Neural progenitor cell (in vitro differentiated cells): ENCODE results near the gene DNAJC18. TPM values are rescaled to one million over a fixed set of nuclear protein-coding genes. Genes with fewer than 3 reads are reported as not detected.
A peak's percentile ranks its signal among the peaks of the same experiment; 100 is the strongest.

Source experiments
- DNase-seq: peaks from one replicate; pipeline ENCODE4 v3.0.0-alpha.2; 2016; ENCODE audit warnings: low spot score
- H2AFZ ChIP-seq: fragments of 200-600 bp; sonication (generic); replicated peaks from 2 replicates; pipeline ENCODE4 v1.6.1; 2016; ENCODE audit warnings: antibody characterized with exemption
- H3F3A ChIP-seq: fragments of 200-600 bp; sonication (generic); 2 replicates; pipeline ENCODE4 v1.6.1; 2016; ENCODE audit warnings: antibody characterized with exemption, low read depth
- H3K27ac ChIP-seq: fragments of 200-600 bp; sonication (generic); 2 replicates; pipeline ENCODE4 v1.5.1; 2016; ENCODE audit warnings: mild to moderate bottlenecking
- H3K27me3 ChIP-seq: fragments of 200-600 bp; sonication (generic); 2 replicates; pipeline ENCODE4 v1.6.1; 2016; ENCODE audit warnings: mild to moderate bottlenecking, moderate library complexity
- H3K36me3 ChIP-seq: fragments of 200-600 bp; sonication (generic); 2 replicates; pipeline ENCODE4 v1.5.1; 2016
- H3K4me1 ChIP-seq: fragments of 200-600 bp; sonication (generic); 2 replicates; pipeline ENCODE4 v1.6.1; 2016; ENCODE audit warnings: mixed run types
- H3K4me2 ChIP-seq: fragments of 200-600 bp; sonication (generic); 2 replicates; pipeline ENCODE4 v1.6.1; 2016
- H3K4me3 ChIP-seq: fragments of 200-600 bp; sonication (generic); 2 replicates; pipeline ENCODE4 v1.5.1; 2016
- H3K79me2 ChIP-seq: fragments of 200-600 bp; sonication (generic); 2 replicates; pipeline ENCODE4 v1.6.1; 2016; ENCODE audit warnings: low read depth
- H3K9ac ChIP-seq: fragments of 200-600 bp; sonication (generic); 2 replicates; pipeline ENCODE4 v1.6.1; 2016
- H3K9me3 ChIP-seq: fragments of 200-600 bp; sonication (generic); 2 replicates; pipeline ENCODE4 v1.5.1; 2016; ENCODE audit warnings: low read depth
- H4K20me1 ChIP-seq: fragments of 200-600 bp; sonication (generic); 2 replicates; pipeline ENCODE4 v1.6.1; 2016; ENCODE audit warnings: low read depth
- H3K27ac Mint-ChIP-seq: 3 replicates; pipeline ENCODE4 v1.8.0; 2021; ENCODE audit warnings: mixed read lengths
- H3K27me3 Mint-ChIP-seq: 2 replicates; pipeline ENCODE4 v1.8.0; 2022; ENCODE audit warnings: low read depth, mild to moderate bottlenecking, inconsistent platforms, moderate library complexity, mixed read lengths; ENCODE audit not compliant: insufficient read depth
- H3K36me3 Mint-ChIP-seq: 3 replicates; pipeline ENCODE4 v1.8.0; 2021; ENCODE audit warnings: mixed read lengths
- H3K4me1 Mint-ChIP-seq: 3 replicates; pipeline ENCODE4 v1.8.0; 2021; ENCODE audit warnings: mixed read lengths
- H3K4me3 Mint-ChIP-seq: 3 replicates; pipeline ENCODE4 v1.8.0; 2021; ENCODE audit warnings: mild to moderate bottlenecking, moderate library complexity, mixed read lengths
- H3K9me3 Mint-ChIP-seq: 3 replicates; pipeline ENCODE4 v1.8.0; 2020; ENCODE audit warnings: mixed read lengths
- EZH2 ChIP-seq: fragments of 200-600 bp; sonication (generic); IDR thresholded peaks from 2 replicates; pipeline ENCODE4 v1.6.1; 2017; ENCODE audit warnings: antibody characterized with exemption, mild to moderate bottlenecking, moderate library complexity
- EZH2phosphoT487 ChIP-seq: fragments of 200-600 bp; sonication (generic); IDR thresholded peaks from 2 replicates; pipeline ENCODE4 v1.6.1; 2017; ENCODE audit warnings: antibody characterized with exemption
- total RNA-seq: library from RNA; depleted of rRNA; stranded (reverse); fragments of >200 nt; gene quantifications from 2 replicates; pipeline ENCODE4 v1.2.3, GENCODE V29; 2015; ENCODE audit warnings: low replicate concordance
- TF ChIP-seq, protein P1 (sequence below): fragments of 200-600 bp; sonication (generic); IDR thresholded peaks from 2 replicates; pipeline ENCODE4 v1.5.1; 2017; ENCODE audit warnings: antibody characterized with exemption, mild to moderate bottlenecking

Gene DNAJC18
- total RNA-seq, 1 donor from 2014 or later: 21.7 TPM

DNA sequence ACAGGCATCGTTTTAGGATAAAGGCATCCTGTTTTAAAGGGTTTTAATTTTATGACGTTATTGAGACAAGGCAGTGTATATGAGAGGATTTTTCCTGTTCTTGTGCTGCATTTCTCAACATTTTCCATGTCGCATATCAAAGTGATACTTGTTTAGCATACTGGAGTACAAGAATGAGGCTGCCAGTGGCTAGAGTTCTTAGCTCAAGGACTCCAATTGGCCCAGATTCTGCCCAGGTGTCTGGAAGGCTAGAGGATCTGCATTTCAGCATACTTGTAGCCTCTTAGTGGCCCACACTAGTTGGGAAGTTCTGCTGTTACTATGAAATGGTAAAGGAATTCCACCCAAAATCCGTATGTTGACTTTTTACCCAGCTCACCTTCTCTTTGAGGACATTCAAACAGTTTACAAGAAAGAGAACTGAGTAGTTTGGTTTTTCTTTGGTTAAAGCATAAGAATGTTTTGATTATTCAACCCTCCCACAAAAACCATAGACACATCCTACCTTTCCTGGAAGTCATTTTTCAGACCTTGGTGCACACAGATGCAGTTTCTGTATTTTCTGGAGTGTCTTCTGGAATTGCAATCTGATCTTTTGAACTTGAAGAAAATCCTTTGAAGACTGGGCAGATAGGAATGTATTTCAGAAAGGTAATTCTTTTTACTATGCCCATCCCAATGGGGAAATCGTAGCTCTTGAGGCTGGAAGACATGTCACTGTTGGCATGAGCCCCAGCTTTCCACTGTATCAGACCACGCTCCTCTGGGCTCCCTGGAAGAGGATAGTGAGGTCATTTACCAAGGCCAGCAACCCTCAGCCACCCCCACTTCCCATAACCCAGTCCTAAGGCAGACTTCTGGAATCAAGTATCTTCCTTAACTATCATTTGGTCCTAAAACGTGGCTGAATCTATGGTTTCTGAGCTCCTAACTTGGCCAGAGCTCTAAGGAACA, 67.6 kb downstream of the DNAJC18 start:
- Histone ChIP-seq H3K4me2 (no peak overlapping the region), H3K36me3 (peaks cover 13% of the 10 kb centered on the region), H4K20me1 (peaks cover 10% of the 10 kb centered on the region), H3F3A (peaks cover 16% of the 10 kb centered on the region), H3K79me2 (no peaks in the 10 kb centered on the region), H2AFZ (no peak overlapping the region), H3K9ac (no peak overlapping the region), H3K4me1 (no peaks in the 10 kb centered on the region), H3K27me3 (no peaks in the 10 kb centered on the region), H3K9me3 (no peaks in the 10 kb centered on the region), H3K4me3 (no peak overlapping the region), H3K27ac (no peak overlapping the region)
- Mint-ChIP-seq H3K27ac (no peak overlapping the region), H3K36me3 (peaks cover 20% of the 10 kb centered on the region), H3K4me3 (no peak overlapping the region), H3K27me3 (peaks cover 3% of the 10 kb centered on the region), H3K9me3 (no peaks in the 10 kb centered on the region), H3K4me1 (no peaks in the 10 kb centered on the region)
- DNase-seq: no peak
- TF ChIP-seq, protein P1, sequence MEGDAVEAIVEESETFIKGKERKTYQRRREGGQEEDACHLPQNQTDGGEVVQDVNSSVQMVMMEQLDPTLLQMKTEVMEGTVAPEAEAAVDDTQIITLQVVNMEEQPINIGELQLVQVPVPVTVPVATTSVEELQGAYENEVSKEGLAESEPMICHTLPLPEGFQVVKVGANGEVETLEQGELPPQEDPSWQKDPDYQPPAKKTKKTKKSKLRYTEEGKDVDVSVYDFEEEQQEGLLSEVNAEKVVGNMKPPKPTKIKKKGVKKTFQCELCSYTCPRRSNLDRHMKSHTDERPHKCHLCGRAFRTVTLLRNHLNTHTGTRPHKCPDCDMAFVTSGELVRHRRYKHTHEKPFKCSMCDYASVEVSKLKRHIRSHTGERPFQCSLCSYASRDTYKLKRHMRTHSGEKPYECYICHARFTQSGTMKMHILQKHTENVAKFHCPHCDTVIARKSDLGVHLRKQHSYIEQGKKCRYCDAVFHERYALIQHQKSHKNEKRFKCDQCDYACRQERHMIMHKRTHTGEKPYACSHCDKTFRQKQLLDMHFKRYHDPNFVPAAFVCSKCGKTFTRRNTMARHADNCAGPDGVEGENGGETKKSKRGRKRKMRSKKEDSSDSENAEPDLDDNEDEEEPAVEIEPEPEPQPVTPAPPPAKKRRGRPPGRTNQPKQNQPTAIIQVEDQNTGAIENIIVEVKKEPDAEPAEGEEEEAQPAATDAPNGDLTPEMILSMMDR: no peak
- TF ChIP-seq EZH2 (no peak), EZH2phosphoT487 (no peak)

DNA sequence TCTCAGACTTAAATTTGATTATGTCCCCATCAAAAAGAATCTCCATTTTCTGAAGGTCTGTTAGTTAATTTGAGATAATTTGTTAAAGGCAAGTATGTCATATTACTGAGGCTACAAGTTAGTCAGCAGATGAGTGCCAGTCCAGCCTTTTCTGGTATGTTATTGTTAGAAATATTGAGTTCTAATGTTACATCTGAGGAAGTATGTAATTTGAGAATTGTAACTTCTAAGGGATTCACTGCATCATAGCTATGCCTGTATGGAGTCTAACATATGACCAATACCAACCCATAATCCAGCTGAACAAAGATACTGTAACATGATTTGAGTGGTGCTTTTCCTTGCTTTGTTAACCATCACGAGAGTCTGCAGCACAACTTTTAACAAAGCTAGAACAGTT, 70.1 kb downstream of the DNAJC18 start:
- Histone ChIP-seq H3K36me3 (peaks cover 25% of the 10 kb centered on the region), H3K4me1 (no peaks in the 10 kb centered on the region), H2AFZ (no peak overlapping the region), H3K9me3 (no peaks in the 10 kb centered on the region), H3F3A (peaks cover 16% of the 10 kb centered on the region), H3K27me3 (no peaks in the 10 kb centered on the region), H3K27ac (no peak overlapping the region), H3K79me2 (peaks cover 14% of the 10 kb centered on the region), H4K20me1 (peaks cover 28% of the 10 kb centered on the region), H3K4me2 (no peak overlapping the region), H3K4me3 (no peak overlapping the region), H3K9ac (no peak overlapping the region)
- Mint-ChIP-seq H3K9me3 (no peaks in the 10 kb centered on the region), H3K4me3 (no peak overlapping the region), H3K36me3 (peaks cover 30% of the 10 kb centered on the region), H3K4me1 (no peaks in the 10 kb centered on the region), H3K27ac (no peak overlapping the region), H3K27me3 (peaks cover 3% of the 10 kb centered on the region)
- DNase-seq: no peak
- TF ChIP-seq EZH2phosphoT487: no peak
- TF ChIP-seq EZH2: no peak
- TF ChIP-seq, protein P1: no peak

DNA sequence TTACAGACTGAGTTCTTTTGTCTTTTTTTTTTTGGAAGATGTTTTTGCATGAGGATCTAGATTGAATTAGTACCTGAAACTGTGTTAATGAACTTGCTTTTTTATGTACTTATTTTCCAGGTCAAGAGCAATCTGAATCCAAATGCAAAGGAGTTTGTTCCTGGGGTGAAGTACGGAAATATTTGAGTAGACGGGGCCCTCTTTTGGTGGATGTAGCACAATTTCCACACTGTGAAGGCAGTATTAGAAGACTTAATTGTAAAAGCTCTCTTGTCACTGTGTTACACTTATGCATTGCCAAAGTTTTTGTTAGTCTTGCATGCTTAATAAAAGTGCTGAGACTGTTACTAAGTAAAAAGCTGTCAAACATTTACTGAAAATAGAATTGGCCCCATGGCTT, 70.7 kb downstream of the DNAJC18 start:
- peaks cover 27% of the 10 kb centered on the region for H3K36me3 ChIP-seq
- H3K4me2 ChIP-seq: no peak overlapping the region
- no peak for DNase-seq
- H4K20me1 ChIP-seq: peaks cover 33% of the 10 kb centered on the region
- no peak overlapping the region for H2AFZ ChIP-seq
- H3K9me3 Mint-ChIP-seq: no peaks in the 10 kb centered on the region
- TF ChIP-seq EZH2phosphoT487: no peak
- TF ChIP-seq, protein P1: peak; percentile 10
- H3K4me1 Mint-ChIP-seq: no peaks in the 10 kb centered on the region
- H3K27me3 ChIP-seq: no peaks in the 10 kb centered on the region
- no peak overlapping the region for H3K4me3 ChIP-seq
- H3K36me3 Mint-ChIP-seq: peaks cover 33% of the 10 kb centered on the region
- H3K4me1 ChIP-seq: no peaks in the 10 kb centered on the region
- H3K79me2 ChIP-seq: peaks cover 19% of the 10 kb centered on the region
- H3K4me3 Mint-ChIP-seq: no peak overlapping the region
- no peaks in the 10 kb centered on the region for H3K9me3 ChIP-seq
- no peak overlapping the region for H3K27ac Mint-ChIP-seq
- peaks cover 16% of the 10 kb centered on the region for H3F3A ChIP-seq
- no peak overlapping the region for H3K9ac ChIP-seq
- no peaks in the 10 kb centered on the region for H3K27me3 Mint-ChIP-seq
- no peak overlapping the region for H3K27ac ChIP-seq
